SIG-M5 (cell line): ENCODE data around the gene PHACTR1.

ENCODE experiments used
- DNase-seq: peaks from one replicate; lab custom pipeline; 2025; lab: John Stamatoyannopoulos, UW

PHACTR1 gene

GRCh38 chr6:13289789-13290318 is 573.3 kb downstream of the PHACTR1 start:
- no peak for DNase-seq

GRCh38 chr6:13290335-13290734 is 573.8 kb downstream of the PHACTR1 start:
- DNase-seq, result no peak

DNA sequence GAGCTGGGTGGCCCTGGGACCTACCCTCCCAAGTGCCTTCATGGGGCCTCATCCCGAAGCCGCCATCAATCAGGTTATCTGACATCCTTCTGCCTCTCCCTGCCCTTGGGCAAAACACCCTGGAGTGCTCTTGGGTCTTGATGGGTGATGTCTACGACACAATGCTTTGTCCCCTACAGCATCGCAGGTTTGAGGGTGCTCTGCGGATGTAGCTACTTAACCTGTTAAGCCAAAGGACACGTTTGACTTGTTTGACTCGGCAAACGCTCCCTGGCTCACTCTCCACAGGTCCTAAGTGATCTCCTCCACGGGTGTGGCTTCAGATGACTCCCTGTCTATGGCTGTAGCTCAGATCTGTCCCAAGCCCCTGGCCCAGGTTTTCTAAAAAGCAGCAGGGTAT is 576.2 kb downstream of the PHACTR1 start:
- no peak for DNase-seq

- no peak for DNase-seq
Measured at GRCh38 chr6:13294499-13295069, 578.0 kb downstream of the PHACTR1 start.

GRCh38 chr6:13295576-13295975 is 579.0 kb downstream of the PHACTR1 start:
- no peak for DNase-seq

- no peak for DNase-seq
Measured at GRCh38 chr6:13296536-13296997, 580.0 kb downstream of the PHACTR1 start.

GRCh38 chr6:13297391-13297790 is 580.8 kb downstream of the PHACTR1 start:
- DNase-seq, result no peak

GRCh38 chr6:13298446-13298845 is 581.9 kb downstream of the PHACTR1 start:
- DNase-seq, result no peak

- DNase-seq, result no peak
Measured at GRCh38 chr6:13299403-13299821, 582.8 kb downstream of the PHACTR1 start.

DNA sequence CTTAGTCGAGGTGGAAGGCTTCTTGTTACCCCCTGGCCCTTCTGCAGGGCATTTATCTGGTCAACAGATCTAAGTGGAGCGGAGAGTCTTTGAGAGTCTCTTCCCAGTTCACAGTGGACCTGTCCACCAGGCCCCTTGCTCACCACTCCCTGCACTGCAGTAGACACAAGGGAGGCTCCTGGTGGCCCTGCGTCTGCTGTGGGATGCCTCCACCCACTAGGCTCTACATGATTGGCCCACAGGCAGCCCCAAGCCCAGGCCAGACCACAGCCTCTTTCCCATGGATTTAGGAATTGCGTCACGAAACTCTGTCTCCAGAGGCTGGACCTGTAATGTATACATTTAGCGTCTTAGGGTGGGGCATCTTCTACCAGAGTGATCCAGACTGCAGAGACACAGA is 583.4 kb downstream of the PHACTR1 start:
- DNase-seq, result no peak

DNA sequence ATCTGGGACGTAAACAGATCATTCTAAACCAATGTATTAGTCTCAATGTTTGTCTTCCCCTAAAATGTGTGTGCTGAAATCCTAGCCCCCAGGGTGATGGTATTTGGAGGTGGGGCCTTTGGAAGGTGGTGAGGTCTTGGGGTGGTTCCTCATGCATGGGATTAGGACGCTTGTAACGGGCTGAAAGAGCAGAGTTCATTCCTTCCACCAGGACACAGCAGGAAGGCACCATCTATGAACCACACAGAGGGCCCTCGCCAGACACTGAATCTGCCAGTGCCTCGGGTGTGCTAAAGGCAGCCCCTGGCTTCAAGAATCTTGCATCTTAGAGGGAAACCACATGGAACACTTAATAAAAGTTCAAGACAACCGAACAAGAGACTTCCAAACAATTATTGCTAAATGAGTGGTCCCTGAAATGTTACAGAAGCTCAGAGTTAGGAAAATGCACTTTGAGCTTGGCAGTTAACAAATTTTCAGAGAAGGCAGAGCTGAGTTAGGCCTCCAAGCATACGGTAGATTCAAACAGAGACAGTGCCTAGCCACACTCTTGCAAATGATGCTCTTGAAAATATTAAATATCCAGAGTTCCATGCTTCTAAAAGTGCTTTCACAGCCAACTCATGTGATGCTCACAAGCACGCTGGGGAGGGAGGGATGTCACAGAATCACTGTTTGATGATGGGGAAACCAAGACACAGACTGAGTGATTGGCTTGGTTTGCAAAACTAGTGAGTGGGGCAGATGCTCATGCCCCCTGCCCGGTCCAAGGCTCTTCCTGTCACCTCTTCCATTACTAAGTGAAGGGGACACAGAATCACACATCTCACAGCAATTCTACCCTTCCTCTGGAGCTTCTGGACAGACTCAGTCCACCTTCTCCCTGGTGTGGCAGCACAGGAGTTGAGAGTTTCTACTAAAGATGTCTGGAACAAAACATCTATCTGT is 584.4 kb downstream of the PHACTR1 start:
- DNase-seq, result no peak

DNA sequence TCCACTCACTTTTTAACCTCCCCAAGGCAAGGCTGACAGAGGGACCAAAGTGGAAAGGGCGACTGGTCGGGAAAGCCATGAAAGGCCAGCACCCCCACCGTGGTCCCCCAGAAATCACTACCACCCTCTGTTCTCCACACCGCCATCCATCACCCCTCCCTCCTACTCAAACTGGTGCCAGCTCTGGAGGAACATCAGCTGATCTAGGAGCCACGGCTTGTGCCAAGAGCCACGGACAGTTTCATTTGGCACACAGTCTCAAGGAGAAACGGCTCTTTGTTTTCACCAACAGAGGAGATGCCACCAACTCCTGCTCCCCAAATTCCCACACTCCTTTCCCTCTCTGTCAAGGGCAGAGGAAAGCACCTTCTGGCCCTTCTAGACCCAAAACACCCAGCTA is 585.7 kb downstream of the PHACTR1 start:
- DNase-seq, result no peak

DNA sequence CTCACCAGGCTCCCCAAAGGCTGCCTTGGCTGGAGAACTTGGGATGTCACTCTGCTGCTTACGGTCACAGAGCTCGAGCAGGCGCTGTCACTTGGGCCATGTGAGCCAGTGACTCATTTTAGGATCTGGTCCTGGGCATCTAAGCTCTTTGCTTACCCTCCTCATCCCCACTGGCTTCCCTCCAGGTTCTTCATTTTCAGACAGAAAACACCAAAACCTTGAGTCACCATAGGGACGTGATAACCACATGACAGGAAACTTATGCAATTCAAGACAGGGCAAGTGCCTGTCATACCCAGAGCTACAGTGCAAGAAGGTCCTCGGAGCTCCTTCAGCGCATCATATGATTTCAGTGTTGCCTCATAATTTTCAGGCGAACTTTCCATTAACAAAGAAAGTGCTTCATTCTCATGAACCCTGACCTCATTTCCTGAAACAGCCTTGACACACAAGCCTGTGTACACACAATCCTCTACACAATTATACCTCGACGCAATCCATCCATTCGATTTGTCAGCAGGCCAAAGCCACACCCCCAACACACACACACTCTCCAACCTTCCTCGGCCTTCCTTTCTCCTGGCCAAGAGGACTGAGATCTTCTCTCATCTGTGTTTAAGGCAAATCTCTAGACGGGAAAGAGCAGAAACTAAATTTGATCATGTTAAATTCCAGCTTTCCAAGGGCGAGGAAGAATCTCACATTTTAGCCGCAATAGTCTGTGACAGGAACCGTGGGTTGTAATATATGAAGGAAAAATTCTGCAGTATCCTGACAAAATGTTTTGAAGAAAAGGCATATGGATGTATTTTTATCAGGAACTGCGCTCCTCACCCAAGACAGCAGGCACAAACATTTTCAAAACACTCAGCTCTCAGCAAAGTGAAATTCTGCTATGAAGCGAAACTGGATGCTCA is 586.4 kb downstream of the PHACTR1 start:
- peak; percentile 96 for DNase-seq

DNA sequence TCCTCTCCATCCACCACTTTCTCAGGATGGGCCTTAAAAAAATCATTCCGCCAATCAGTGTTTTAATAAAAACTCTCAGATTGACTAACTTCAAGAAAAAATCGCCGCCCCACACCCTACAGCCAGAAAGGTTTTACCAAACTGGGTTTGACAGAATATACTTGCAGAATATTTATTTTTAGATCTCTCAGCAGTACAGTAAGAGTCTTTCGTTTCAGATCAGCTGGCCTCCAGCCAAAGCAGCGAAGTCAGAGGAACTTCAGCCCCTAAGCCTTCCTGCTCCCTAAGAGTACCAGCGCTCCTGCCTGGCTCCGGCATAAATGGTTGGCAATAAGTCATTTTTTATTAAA is 587.1 kb downstream of the PHACTR1 start:
- DNase-seq, result no peak

GRCh38 chr6:13304101-13304500 is 587.5 kb downstream of the PHACTR1 start:
- no peak for DNase-seq

- DNase-seq, result no peak
Measured at GRCh38 chr6:13304580-13305260, 588.2 kb downstream of the PHACTR1 start.

DNA sequence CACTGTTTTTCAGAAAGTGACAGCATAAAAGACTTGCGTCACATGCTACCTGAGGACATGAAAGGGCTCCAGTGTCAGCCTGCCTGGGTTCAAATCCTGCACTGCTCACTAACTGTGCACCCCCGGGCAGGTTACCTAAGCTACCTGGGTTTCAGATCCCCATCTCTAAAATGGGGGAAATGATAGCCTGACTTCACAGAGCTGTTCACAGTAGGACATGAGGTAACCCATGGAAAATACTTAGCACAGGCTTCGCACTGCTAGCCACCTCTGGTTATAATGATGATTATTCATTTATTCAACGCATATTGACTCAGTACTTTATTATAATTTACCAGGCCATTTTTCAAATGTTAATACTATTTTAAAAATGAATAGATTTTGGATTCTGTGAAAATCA is 588.7 kb downstream of the PHACTR1 start:
- no peak for DNase-seq

- DNase-seq, result no peak
Measured at GRCh38 chr6:13305791-13306190, 589.2 kb downstream of the PHACTR1 start.

GRCh38 chr6:13307508-13307995 is 591.0 kb downstream of the PHACTR1 start:
- DNase-seq, result no peak

GRCh38 chr6:13308332-13308731 is 591.8 kb downstream of the PHACTR1 start:
- DNase-seq, result no peak

DNA sequence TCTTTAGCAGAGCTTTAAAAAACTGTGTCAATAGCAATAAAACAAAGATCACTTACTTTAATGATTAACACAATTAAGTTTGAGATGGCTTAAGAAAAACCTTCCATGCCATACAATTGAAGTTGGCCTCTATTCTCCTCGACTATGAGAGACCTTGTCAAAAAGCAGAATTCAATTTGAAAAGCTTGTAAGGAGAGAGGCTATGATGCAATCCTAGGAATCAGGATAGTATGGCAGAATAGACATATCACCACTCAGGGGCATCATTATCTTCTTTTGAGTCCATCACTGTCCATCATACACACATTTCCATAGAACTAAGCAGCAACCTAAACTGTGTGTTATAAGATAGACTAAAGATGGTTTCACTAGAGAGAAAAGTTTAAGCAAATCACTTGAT is 594.6 kb downstream of the PHACTR1 start:
- DNase-seq, result no peak
